CD4-positive, alpha-beta T cell treated with Interleukin-10 for 1 hour (primary cell): Measurements from ENCODE around the gene TCL1B.
"Not testable (repeated sequence)": the region's sequence is repeated elsewhere in the genome, so short reads cannot be mapped to it uniquely, and the experiment has no call there.

Source experiments
- DNase-seq: peaks from one replicate; pipeline ENCODE4 v3.0.0-alpha.2; 2020

Gene TCL1B, protein sequence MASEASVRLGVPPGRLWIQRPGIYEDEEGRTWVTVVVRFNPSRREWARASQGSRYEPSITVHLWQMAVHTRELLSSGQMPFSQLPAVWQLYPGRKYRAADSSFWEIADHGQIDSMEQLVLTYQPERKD

DNA sequence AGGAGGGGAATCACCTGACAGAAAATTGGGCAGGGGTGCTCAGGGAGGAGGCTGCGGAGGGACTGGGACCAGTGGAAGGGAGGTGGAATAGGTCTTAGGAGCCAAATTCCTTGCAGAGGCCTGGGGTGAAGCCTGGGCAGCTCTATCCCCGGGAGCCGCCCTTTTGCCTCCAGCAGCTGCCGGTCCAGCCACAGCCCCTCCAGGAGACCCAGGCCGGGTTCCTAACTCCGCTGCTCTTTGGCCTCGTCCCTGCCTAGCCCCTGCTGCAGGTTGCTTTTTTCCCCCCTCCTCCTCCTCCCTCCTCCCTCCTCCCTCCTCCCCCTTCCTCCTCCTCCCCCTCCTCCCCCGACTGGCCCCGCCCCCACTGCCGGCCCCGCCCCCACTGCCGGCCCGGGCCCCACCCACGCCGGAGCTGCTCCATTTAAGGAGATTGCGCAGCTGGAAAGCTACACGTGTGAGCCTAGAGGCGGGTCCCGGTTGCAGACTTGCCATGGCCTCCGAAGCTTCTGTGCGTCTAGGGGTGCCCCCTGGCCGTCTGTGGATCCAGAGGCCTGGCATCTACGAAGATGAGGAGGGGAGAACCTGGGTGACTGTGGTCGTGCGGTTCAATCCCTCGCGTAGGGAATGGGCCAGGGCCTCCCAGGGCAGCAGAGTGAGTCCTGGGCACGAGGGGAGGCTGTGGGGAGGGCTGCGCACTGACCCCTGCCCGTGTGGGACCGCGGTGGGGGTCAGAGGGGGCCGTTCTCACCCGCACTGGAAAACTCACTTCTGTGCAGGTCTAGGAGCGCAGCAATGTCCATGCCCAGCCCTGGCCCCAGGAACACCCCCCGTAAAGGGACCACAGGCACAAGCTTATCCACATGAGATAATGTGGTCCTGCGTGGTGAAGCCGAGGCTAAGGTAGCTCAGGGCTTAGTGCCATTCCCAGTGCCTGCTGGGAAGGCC is at the start of gene TCL1B:
TSS of gene TCL1B (plus strand) at position 449 of the 945 bp plus-strand sequence. CDS start at position 491, 42 bp downstream.
- DNase-seq: no peak

DNA sequence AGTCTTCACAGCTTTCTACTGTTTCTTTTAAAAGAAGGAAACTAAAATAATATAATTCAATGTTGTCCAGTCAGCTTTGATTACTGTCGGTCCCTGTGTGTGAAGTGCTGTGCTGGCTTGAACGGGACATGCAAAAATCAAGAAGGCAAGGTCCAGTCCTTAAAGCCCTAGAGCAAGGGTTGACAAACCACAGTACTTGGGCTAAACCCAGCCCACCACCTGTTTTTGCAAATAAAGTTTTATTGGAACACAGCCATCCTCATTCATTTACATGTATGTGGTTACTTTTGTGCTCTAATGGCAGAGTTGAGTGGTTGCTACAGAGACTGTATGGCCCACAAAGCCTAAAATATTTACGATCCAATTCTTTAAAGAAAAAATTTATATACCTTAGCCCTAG is 41.2 kb upstream of the TCL1B start:
- DNase-seq: no peak

DNA sequence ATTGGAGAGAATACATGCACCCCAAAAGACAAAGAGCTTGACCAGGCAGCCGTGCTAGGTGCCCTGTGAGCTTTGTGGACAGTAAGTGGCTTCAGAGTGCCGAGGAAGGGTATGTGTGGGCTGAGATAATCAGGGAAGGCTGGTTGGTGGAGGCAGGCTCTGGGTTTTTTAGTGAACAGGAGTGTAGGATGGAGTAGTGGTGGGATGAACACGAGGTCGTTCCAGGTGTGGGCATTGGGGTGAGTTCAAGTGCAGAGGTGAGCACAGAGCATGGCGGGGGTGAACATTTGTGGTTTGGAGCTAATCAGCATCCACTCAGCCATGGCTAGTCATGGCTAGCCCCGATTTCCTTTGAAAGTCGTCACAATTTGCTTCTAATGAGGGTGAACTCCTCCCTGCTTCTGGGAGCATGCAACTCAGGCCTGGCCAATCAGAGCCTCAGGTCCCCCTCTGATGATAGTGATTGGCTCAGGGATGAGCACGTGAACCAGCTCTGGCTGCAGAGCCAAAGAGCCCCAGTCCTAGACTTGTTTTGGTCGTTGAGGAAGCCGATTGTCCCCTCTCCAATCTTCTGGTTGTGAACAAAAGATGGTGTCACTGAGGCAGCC is 40.7 kb upstream of the TCL1B start:
- DNase-seq: no peak

DNA sequence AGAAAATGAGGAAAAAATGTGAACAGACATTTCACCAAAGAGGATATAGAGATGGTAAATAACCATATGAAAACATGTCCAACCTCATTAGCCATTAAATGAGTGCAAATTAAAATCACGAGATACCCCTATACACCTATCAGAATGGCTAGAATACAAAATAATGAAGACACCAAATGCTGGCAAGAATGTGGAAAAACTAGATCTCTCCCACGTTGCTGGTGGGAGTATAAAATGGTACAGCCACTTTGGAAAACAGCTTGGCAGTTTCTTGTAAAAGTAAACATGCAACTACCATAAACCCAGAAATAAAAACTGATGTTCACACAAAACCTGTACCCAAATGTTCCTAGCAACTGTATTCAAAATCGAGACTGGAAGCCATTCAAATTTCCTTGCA is 38.3 kb upstream of the TCL1B start:
- DNase-seq: no peak

DNA sequence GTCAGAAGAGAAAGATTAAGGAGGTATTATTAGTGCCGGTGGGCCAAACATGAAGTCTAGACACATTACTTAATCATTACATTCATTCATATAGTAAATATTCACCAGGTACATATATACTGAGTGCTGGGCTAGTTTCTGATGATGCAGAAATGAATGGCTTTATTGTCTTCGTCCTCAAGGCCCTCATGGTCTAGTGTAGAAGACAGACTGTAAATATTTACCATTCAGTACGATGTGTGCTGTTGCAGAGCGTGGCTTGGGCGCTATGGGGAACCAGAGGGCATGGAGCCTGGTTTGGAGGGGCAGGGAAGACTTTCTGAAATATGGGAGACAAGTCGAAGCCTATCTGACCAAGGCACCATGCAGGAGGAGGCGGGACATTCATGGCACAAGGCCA is 37.0 kb upstream of the TCL1B start:
- DNase-seq: no peak

DNA sequence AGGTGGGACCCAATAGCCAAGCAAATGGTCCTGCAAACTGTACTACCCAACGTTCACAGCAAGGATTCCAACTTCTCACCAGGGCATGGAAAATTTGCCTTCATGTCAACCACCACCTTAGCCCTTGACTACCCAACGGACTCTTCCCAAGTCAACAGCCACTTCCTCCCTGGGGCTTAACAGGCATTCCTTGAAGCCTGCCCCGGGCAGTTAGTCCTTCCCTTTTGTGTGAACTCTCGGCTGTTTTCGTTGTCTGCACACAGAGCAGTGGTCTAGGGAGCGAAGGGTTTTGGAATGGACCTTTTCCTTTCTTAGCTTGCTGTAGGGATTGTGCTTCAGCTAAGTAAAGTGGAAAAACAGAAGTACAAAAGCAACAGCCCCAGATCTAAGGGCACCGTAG is 35.2 kb upstream of the TCL1B start:
- DNase-seq: no peak

DNA sequence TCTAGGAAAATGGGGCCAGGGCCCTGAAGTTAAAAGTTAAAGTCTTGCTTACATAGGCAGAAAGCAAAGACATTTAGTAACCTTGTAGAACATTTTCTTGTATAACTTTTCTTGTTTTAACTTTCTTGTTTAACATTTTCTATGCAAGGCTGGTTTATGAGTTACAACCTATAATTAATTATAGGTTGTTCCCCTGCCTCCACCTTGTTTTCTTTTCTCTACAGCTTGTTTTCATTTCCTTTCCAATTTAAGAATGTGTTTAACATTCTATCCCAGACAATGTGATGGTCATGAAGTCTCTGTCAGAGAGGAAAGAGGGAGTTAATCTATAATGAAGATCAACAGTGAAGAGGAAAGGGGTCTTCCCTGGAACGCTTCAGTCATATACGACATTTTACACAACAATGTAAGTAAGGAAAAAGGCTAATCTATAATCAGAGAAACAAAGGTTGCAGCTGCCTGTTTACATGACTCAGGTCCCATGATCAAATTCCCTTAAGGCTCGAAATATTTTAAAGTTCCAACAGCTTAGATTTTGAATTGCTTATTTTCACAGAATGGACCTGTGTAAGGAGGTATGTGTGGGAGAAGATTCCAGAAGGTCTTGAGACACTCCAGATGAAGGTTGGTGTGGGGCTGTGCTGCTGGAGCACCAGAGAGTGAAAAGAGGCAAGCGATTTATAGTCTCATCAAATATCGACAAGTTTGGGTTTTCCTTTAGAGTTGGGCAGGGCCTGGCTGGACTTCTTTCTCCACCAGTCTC is 34.2 kb upstream of the TCL1B start:
- no peak for DNase-seq

DNA sequence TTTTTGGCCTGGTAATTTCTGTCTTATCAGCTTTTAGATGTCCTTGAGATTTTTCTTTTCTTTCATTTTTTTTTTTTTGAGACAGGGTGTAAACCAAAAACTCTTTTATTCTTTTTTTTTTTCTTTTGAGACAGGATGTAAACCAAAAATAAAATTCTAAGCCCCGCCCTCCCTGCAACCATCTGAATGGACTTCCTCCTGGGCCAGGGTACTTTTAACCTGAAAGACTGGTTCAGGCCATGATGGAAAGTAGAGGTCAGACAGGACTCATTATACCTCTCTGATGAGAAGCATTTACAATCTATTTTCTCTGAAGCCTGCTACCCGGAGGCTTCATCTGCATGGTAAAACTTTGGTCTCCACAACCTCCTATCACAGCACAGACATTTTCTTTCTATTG is 33.5 kb upstream of the TCL1B start:
- no peak for DNase-seq

DNA sequence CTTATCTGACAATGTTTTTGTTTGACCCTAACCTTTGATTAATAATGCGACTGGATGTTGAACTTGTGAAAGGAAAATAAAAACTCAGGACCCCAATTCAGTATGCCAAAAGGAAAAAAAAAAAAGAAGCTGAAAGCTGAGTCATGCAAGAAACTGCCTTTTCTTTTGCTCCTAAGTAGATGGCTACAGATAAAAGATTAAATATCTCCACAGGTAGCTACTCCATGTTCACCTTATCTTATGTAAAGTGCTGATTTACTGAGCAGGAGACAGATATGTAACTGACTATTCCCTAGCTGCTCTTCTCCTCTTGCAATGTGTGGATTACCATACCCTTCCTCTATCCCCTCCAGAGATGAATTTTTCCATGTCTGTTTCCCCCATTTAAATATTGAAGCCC is 30.8 kb upstream of the TCL1B start:
- no peak for DNase-seq

DNA sequence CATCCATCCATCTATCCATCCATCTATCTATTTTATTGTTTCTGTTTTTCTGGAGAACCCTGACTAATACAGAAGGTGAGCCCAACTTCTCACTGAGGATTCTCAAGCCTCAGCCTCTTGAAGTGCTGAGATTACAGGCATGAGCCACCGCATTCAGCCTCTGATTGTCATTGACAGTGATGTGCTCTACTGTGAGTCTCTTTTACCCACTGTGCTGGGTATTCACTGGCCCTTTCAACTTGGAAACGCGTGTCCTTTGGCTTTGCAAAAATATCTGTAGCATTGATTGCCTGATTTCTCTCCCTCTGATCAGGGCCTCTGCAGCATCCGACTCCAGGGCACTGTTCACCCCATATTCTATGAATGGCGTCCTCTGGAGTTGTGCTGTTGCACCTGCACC is 29.6 kb upstream of the TCL1B start:
- no peak for DNase-seq

DNA sequence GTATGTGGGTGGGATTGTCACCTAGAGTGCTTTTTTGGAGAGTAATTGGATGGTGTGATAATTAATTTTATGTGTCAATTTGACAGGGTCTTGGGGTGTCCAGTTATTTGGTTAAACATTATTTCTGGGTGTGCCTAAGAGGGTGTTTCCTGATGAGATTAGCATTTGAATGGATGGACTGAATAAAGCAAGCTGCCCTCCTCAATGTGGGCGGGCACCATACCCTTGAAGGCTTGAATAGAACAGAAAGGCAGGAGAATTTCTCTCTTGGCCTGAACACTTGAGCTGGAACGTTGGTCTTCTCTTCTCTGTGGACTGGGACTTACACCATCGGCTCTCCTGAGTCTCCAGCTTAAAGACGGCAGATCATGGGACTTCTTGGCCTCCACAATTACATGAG is 28.8 kb upstream of the TCL1B start:
- no peak for DNase-seq

DNA sequence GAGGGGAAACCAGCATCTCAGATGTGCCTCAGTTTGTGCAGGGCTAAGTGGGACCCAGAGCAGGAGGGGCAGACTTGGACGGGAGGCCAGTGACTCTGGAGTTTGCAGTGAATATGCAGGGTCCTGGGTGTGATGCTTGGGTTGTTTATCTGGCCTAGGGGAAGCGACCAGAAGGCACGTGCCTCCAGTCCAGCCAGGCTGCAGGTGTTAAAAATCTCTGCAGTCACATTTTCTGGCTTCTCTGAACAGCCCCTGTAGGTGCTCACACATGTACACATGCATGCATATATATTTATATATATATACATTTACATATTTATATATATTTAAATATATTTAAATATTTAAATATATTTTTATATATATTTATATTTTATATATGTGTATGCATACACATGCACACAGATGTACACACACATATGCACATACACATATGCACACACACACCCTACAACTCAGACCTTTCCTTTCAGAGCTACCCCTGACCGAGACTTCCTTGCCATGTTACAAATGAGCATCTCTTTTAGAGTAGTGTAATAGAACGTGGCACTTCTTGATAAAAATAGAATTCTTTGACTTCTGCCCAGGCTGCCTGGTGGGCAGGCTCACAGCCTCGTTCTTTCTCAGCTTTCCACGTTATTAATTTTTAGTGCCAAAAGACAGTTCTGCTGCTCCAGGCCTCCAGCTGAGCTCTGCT is 26.8 kb upstream of the TCL1B start:
- no peak for DNase-seq

DNA sequence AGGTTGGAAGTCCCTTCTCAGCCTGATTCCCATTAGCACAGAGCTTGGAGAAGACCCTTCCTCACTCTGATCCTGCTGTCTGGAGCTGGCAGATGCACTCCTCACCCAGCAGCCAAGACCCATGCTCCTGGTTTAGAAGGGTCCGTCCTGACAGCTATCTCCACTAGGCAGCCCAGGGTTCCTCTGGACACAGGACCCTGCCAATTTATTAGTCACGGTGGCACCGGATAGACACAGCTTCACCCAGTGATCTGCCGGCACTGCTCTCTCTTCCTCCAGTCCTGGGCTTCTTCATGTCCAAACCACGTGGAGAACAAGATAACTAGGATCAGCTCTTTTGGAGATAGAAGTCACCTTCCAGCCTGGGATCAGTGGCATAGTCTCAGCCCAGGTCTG is 26.2 kb upstream of the TCL1B start:
- DNase-seq: no peak

DNA sequence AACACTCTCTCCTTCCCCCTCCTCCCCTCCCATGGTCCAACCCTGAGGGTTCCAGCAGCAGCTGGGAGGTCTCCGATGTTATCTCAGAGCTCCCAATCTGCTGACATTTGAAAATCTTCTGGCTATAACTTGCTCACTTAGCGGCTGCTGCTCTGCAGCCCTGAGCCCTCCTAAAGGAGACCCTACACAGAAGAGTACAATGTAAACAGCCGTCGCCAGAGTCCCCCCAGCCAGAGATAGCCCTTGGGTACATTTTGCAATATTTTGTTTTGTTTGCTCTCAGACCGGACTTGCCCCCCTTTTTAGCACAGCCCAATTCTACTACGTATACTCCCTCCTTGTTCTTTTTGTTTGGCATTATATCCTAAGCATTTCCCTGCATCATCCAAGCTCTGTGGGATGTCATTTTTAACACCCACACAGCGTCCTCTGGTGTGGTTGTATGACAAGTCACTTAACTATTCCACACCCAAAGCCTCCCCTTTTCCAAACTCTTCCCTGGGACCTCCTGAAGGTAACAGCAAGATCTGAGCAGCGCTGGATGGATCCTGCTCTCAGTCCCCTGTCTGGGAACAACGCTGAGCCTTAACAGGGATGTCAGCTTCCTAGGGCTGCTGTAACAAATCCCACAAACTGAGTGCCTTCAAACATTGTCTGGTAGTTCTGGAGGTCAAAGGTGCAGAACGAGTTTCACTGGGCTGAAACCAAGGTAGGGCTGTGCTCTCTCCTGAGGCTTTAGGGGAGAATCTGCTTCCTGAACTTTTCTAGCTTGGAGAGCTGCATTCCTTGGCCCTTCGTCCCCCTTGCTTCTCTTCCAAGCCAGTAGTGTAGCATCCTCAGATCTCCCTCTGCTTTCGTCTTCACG is 25.3 kb upstream of the TCL1B start:
- no peak for DNase-seq

DNA sequence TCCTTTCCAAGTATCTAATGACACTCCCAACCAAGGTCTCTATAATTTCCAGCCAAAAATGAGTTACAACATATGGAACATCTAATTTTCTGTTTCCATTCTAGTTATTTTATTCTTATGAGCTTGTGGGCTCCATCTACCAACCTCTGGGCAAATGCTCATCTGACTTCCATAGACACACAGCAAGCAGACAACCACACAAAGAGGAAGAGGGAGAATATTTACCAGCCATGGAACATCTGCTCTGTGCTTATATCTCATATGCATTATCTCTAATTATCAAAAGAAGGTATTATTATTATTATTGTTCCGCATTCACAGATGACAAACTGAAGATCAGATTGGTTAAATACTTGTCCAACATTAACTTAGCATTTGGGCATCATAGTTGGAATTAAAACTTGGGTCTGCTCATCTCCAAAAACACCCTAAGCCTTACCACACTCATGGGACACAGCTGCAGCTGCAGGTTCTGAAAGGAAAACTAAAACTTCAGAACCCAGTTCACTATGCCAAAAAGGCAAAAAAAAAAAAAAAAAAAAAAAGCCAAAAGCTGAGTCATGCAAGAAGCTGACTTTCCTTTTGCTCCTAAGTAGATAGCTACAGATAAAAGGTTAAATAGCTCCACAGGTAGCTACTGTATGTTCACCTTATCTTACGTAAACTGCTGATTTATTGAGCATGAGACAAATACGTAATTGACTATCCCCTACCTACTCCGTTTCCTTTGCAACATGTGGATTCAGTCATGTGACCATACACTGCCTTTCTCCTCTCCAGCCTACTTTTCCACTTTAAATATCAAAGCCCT is 23.6 kb upstream of the TCL1B start:
- DNase-seq: no peak

DNA sequence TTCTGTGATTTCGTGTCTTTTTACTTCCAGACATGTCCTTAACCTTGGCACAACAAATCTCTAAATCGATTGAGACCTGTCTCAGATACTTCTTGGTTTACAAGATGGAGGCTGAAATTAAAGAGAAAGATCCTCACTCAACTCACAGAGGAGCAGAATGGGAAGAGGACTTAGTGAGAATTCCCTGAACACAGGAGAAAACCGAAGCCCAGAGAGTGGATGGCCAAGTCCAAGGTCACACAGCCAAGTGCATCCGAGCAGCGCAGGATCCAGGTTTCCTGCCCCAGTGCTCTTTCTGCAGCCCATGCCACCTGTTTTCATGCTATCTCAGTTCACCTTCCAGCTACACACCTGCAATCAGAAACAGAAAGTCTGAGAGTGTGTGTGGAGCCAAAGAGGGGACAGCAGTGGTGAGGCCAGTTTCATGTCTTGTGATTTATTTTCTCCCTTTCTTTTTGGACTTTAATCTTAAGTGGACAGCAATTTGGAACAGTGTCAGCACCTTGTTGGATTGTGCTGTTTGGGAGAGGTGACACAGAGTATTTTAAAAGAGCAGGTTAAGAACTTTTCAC is 22.9 kb upstream of the TCL1B start:
- no peak for DNase-seq

DNA sequence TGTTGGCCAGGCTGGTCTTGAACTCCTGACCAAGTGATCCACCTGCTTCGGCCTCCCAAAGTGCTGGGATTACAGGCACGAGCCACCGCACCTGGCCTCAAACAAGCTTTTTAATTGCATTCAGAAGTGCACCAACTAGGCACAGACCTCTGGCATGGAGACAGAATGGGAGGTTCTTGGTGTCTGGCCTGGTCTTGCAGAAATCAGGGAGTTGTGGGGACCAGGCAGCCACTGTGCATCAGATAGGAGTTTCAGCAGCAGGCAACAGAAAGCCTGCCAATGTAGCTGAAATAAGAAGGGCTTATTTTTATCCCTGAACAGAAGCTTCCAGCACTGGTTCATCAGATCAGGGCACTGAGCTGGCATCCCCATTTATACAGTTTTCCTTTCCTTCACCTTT is 22.2 kb upstream of the TCL1B start:
- DNase-seq: no peak

DNA sequence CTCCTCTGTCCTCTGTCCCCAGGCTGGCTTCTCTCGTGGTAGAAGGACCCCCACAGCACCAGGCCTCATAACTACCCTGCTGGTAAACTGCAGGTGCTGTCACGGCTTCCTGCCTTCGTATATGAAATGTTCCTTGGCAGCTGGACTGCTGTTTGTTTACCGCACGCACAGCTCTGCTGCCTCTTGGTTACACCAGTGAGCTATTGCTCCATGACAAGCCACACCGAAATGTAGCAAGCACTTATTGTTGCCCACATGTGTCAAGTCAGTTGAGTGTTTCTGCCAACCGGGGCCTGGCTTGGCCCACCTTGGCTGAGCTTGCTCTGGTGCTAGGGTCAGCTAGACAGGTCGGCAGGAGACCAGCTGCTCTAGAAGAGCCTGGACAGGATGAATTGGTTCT is 21.7 kb upstream of the TCL1B start:
- DNase-seq: no peak

DNA sequence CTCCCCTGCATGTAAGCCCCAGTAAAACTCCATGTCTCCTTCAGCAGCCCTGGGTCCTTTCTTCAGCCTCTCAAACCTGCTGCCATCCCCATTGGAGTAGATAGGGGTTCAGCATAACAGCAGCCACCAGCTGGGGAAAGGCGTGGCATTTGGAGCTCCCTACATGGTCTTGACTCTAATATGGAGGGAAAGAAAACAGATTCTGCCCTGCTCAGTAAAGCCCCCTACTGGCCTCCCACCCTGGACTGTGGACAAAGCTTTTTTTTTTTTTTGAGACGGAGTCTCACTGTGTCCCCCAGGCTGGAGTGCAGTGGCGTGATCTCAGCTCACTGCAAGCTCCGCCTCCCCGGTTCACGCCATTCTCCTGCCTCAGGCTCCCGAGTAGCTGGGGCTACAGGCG is 20.7 kb upstream of the TCL1B start:
- not testable (repeated sequence) for DNase-seq

DNA sequence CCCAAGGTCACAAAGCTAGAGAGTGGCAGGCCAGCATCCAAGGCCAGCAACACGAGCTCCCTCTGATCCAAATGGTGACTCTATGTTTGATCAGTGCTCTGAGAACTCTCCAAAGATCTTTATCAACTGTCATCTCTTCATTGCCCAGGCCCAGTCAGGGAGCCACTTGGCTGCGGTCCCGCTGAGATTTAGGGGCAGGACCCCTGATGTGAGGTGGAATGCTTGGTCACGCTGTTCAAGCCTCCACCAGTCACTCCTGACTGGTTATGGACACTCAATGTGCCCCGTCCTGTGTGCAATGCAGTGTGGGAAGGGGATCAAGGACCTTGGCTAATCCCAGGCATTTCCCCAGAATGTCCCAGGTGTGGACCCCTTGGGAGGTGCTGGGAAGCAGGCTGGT is 19.8 kb upstream of the TCL1B start:
- no peak for DNase-seq
